Duodenal mucosa (tissue), 2 donors: ENCODE results near the gene SRRM3.
"Not testable (repeated sequence)": the region's sequence is repeated elsewhere in the genome, so short reads cannot be mapped to it uniquely, and the experiment has no call there.

Experiments
- H3K27ac ChIP-seq: one replicate; pipeline ENCODE4 v1.7.0; 2013; ENCODE audit warnings: low read depth, low read length
- H3K27me3 ChIP-seq, 2 donors: one replicate each; pipeline ENCODE4 v1.7.0; 2013; ENCODE audit warnings: low read length in 2 of 2, control low read depth in 1 of 2; ENCODE audit not compliant: insufficient read depth in 2 of 2, control insufficient read depth in 1 of 2
- H3K36me3 ChIP-seq, 2 donors: one replicate each; pipeline ENCODE4 v1.7.0; 2013; ENCODE audit warnings: low read length in 2 of 2, control low read depth in 1 of 2; ENCODE audit not compliant: insufficient read depth in 2 of 2, control insufficient read depth in 1 of 2
- H3K4me1 ChIP-seq, 2 donors: one replicate each; pipeline ENCODE4 v1.7.0; 2013; ENCODE audit warnings: low read length in 2 of 2, control low read depth in 1 of 2; ENCODE audit not compliant: insufficient read depth in 2 of 2, control insufficient read depth in 1 of 2
- H3K4me3 ChIP-seq, 2 donors: one replicate each; pipeline ENCODE4 v1.7.0; 2013; ENCODE audit warnings: low read length in 2 of 2, low read depth in 1 of 2
- H3K9ac ChIP-seq, 2 donors: one replicate each; pipeline ENCODE4 v1.7.0; 2013; ENCODE audit warnings: low read length in 2 of 2, low read depth in 1 of 2
- H3K9me3 ChIP-seq, 2 donors: one replicate each; pipeline ENCODE4 v1.7.0; 2013; ENCODE audit warnings: low read length in 2 of 2, control low read depth in 1 of 2; ENCODE audit not compliant: control insufficient read depth in 1 of 2

The SRRM3 gene

GRCh38 chr7:76241141-76241540 is 39.4 kb downstream of the SRRM3 start:
- H3K4me3 ChIP-seq = no peak overlapping the region
- H3K4me1 ChIP-seq = no peaks in the 10 kb centered on the region
- H3K27ac ChIP-seq = no peak overlapping the region
- no peaks in the 10 kb centered on the region for H3K9me3 ChIP-seq
- no peaks in the 10 kb centered on the region for H3K36me3 ChIP-seq
- peaks cover 0 to 5% of the 10 kb centered on the region in 2 donors for H3K27me3 ChIP-seq
- no peak overlapping the region for H3K9ac ChIP-seq

- H3K9me3 ChIP-seq, H3K9ac ChIP-seq, H3K27me3 ChIP-seq, H3K36me3 ChIP-seq, H3K4me3 ChIP-seq, H3K4me1 ChIP-seq, H3K27ac ChIP-seq: not testable (repeated sequence)
Measured at GRCh38 chr7:76242517-76243063, 40.9 kb downstream of the SRRM3 start.

GRCh38 chr7:76244781-76245391 is 43.2 kb downstream of the SRRM3 start:
- no peaks in the 10 kb centered on the region for H3K4me1 ChIP-seq
- H3K9ac ChIP-seq = no peak overlapping the region
- H3K9me3 ChIP-seq = no peaks in the 10 kb centered on the region
- H3K27ac ChIP-seq = no peak overlapping the region
- H3K36me3 ChIP-seq = no peaks in the 10 kb centered on the region
- H3K4me3 ChIP-seq = no peak overlapping the region
- H3K27me3 ChIP-seq = no peaks in the 10 kb centered on the region

- H3K9ac ChIP-seq = no peak overlapping the region
- H3K9me3 ChIP-seq = no peaks in the 10 kb centered on the region
- H3K36me3 ChIP-seq = no peaks in the 10 kb centered on the region
- H3K27me3 ChIP-seq = no peaks in the 10 kb centered on the region
- H3K4me1 ChIP-seq = no peaks in the 10 kb centered on the region
- H3K27ac ChIP-seq = no peak overlapping the region
- H3K4me3 ChIP-seq = no peak overlapping the region
Measured at GRCh38 chr7:76246804-76247389, 45.2 kb downstream of the SRRM3 start.

GRCh38 chr7:76247938-76248337 is 46.2 kb downstream of the SRRM3 start:
- no peaks in the 10 kb centered on the region for H3K27me3 ChIP-seq
- no peaks in the 10 kb centered on the region for H3K9me3 ChIP-seq
- H3K4me3 ChIP-seq = no peak overlapping the region
- H3K9ac ChIP-seq = no peak overlapping the region
- no peaks in the 10 kb centered on the region for H3K36me3 ChIP-seq
- H3K4me1 ChIP-seq = no peaks in the 10 kb centered on the region
- H3K27ac ChIP-seq = no peak overlapping the region

- Histone ChIP-seq H3K27ac (no peak overlapping the region), H3K9me3 (no peaks in the 10 kb centered on the region), H3K4me1 (no peaks in the 10 kb centered on the region), H3K27me3 (no peaks in the 10 kb centered on the region), H3K36me3 (no peaks in the 10 kb centered on the region), H3K4me3 (no peak overlapping the region), H3K9ac (no peak overlapping the region)
Measured at GRCh38 chr7:76252021-76252420, 50.3 kb downstream of the SRRM3 start.

GRCh38 chr7:76254781-76255180 is 53.1 kb downstream of the SRRM3 start:
- Histone ChIP-seq H3K4me3 (no peak overlapping the region), H3K27me3 (peaks cover 7 to 9% of the 10 kb centered on the region in 2 donors), H3K4me1 (no peaks in the 10 kb centered on the region), H3K9ac (no peak overlapping the region), H3K36me3 (no peaks in the 10 kb centered on the region), H3K27ac (no peak overlapping the region), H3K9me3 (no peaks in the 10 kb centered on the region)

GRCh38 chr7:76257973-76258372 is 56.3 kb downstream of the SRRM3 start:
- no peak overlapping the region for H3K27ac ChIP-seq
- H3K4me1 ChIP-seq = no peaks in the 10 kb centered on the region
- peaks cover 10 to 18% of the 10 kb centered on the region in 2 donors for H3K27me3 ChIP-seq
- no peak overlapping the region for H3K9ac ChIP-seq
- H3K9me3 ChIP-seq = no peaks in the 10 kb centered on the region
- no peaks in the 10 kb centered on the region for H3K36me3 ChIP-seq
- H3K4me3 ChIP-seq = no peak overlapping the region

GRCh38 chr7:76259124-76260093 is 57.7 kb downstream of the SRRM3 start:
- Histone ChIP-seq H3K27ac (no peak overlapping the region), H3K27me3 (peaks cover 10 to 18% of the 10 kb centered on the region in 2 donors), H3K9me3 (no peaks in the 10 kb centered on the region), H3K4me1 (no peaks in the 10 kb centered on the region), H3K9ac (no peak overlapping the region), H3K4me3 (no peak overlapping the region), H3K36me3 (no peaks in the 10 kb centered on the region)

- Histone ChIP-seq H3K4me1 (no peaks in the 10 kb centered on the region), H3K36me3 (no peaks in the 10 kb centered on the region), H3K9me3 (no peaks in the 10 kb centered on the region), H3K27ac (no peak overlapping the region), H3K9ac (no peak overlapping the region), H3K27me3 (peaks cover 10 to 18% of the 10 kb centered on the region in 2 donors), H3K4me3 (no peak overlapping the region)
Measured at GRCh38 chr7:76260171-76260703, 58.5 kb downstream of the SRRM3 start.
